Stomach (tissue), 4 donors: ENCODE results near the gene CBFA2T3.

Experiments
- EP300 ChIP-seq: sonication (generic); formaldehyde crosslinking; IDR thresholded peaks from one replicate; pipeline ENCODE4 v1.6.1; 2017; ENCODE audit warnings: antibody characterized with exemption
- POLR2A ChIP-seq, 4 donors: fragments of 450-650 bp; IDR thresholded peaks; one replicate each; pipeline ENCODE4 v1.6.1; 2016; ENCODE audit warnings: antibody characterized with exemption in 4 of 4, control low read depth in 2 of 4, mild to moderate bottlenecking in 1 of 4, moderate library complexity in 1 of 4
- POLR2AphosphoS5 ChIP-seq, 3 donors: sonication (generic); formaldehyde crosslinking; IDR thresholded peaks; one replicate each; pipeline ENCODE4 v1.6.1; 2016; ENCODE audit warnings: antibody characterized with exemption in 3 of 3
- TF ChIP-seq, protein P1 (sequence below), 7 experiments: fragments of 450-650 bp in 4 of 7; fragments of 200-600 bp in 3 of 7; sonication (generic) in 3 of 7; IDR thresholded peaks; one replicate each; pipeline ENCODE4 v1.5.1; 2016 to 2019; ENCODE audit warnings: antibody characterized with exemption in 7 of 7, control low read depth in 2 of 7, mild to moderate bottlenecking in 1 of 7

DNA sequence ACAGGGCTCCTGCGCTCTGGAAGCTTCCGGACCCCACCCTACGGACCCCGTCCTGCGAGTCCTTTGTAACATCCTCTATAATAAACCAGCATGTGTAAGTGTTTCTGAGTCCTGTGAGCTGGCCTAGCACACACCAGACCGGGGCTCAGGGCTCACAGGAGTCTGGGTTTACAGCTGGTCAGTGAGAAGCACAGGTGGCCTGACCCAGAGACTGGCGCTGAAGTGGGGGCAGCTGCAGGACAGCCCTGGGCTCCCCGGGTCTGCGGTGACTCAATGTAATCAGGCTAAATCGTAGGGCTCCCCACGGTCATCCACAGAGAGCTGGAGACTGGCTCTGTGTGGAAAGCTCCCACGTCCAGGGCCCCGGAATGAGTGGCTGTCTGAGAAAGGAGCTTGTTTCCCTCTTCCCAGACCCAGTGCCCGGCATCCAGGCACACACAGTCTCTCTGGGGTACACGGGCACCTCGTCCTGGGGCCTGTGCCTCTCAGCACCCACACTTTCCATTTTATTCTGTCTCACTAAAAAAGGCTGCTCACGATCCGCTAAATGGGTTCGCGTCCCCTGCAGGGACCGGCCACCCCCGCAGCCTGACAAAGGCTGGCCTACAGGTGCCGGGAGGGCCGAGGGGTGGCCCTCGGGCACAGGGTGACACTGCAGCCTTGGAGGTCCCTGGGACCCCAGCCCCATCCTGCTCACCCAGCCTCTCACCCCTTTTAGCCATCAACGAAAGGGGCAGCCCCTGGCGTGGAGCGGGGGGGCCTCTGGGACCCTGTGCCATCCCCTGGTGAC is 18.9 kb upstream of the CBFA2T3 start:
- TF ChIP-seq POLR2AphosphoS5 (IDR thresholded peaks at IDR 0.05) (no peak), POLR2A (IDR thresholded peaks at IDR 0.05) (no peak), EP300 (no peak)
- TF ChIP-seq, protein P1, sequence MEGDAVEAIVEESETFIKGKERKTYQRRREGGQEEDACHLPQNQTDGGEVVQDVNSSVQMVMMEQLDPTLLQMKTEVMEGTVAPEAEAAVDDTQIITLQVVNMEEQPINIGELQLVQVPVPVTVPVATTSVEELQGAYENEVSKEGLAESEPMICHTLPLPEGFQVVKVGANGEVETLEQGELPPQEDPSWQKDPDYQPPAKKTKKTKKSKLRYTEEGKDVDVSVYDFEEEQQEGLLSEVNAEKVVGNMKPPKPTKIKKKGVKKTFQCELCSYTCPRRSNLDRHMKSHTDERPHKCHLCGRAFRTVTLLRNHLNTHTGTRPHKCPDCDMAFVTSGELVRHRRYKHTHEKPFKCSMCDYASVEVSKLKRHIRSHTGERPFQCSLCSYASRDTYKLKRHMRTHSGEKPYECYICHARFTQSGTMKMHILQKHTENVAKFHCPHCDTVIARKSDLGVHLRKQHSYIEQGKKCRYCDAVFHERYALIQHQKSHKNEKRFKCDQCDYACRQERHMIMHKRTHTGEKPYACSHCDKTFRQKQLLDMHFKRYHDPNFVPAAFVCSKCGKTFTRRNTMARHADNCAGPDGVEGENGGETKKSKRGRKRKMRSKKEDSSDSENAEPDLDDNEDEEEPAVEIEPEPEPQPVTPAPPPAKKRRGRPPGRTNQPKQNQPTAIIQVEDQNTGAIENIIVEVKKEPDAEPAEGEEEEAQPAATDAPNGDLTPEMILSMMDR (IDR thresholded peaks at IDR 0.05) = no peak
